Mesothelial cell of epicardium (in vitro differentiated cells): Measurements from ENCODE around the gene CATSPER1. TPM values are rescaled to one million over a fixed set of nuclear protein-coding genes. Genes with fewer than 3 reads are reported as not detected.

Source experiments
- DNase-seq, 2 experiments: peaks; one replicate each; pipeline ENCODE4 v3.0.0; 2021; ENCODE audit warnings: low spot score in 2 of 2; ENCODE audit not compliant: unreplicated experiment in 2 of 2
- H3K27ac Mint-ChIP-seq: 2 replicates; pipeline ENCODE4 v1.8.0; 2021; ENCODE audit warnings: mixed read lengths
- H3K27me3 Mint-ChIP-seq: 2 replicates; pipeline ENCODE4 v1.8.0; 2021; ENCODE audit warnings: low read depth, mixed read lengths
- H3K36me3 Mint-ChIP-seq: 2 replicates; pipeline ENCODE4 v1.8.0; 2021; ENCODE audit warnings: mixed read lengths
- H3K4me1 Mint-ChIP-seq: 2 replicates; pipeline ENCODE4 v1.8.0; 2021; ENCODE audit warnings: mixed read lengths
- H3K4me3 Mint-ChIP-seq: 2 replicates; pipeline ENCODE4 v1.8.0; 2021; ENCODE audit warnings: mild to moderate bottlenecking, moderate library complexity, mixed read lengths
- H3K9me3 Mint-ChIP-seq: 2 replicates; pipeline ENCODE4 v1.8.0; 2021; ENCODE audit warnings: mixed read lengths
- CTCF ChIP-seq: fragments of 200-600 bp; sonication (generic); IDR thresholded peaks from one replicate; pipeline ENCODE4 v1.5.0; 2021; ENCODE audit warnings: antibody characterized with exemption; ENCODE audit not compliant: unreplicated experiment
- total RNA-seq: library from RNA; stranded (reverse); gene quantifications from 3 replicates; pipeline ENCODE4 v1.2.1, GENCODE V29; 2021

CATSPER1 gene
- total RNA-seq, 1 donor from 2014 or later: not detected

DNA sequence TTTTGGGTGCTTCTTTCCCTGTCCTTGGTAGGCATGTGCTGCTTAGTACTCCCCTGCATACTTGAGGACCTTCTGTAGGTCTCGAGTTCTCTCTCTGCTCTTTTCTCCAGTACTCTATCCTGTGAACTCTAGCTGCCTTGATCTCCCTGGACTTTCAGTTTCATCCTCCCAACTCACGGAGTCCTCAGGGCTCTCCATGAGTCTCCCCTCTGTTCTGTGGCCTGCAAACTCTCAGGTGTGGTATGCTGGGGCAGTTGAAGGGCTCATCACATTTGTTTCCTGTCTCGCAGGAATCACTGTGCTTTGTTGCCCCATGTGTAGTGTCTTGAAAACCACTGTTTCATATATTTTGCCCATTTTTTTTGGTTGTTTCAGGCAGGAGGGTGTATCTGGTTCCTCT is 40.5 kb upstream of the CATSPER1 start:
- Mint-ChIP-seq H3K4me3 (no peak overlapping the region), H3K27ac (no peak overlapping the region), H3K36me3 (peaks cover 50% of the 10 kb centered on the region), H3K27me3 (no peaks in the 10 kb centered on the region), H3K4me1 (peaks cover 14% of the 10 kb centered on the region), H3K9me3 (peaks cover 12% of the 10 kb centered on the region)
- no peak for TF ChIP-seq CTCF
- no peak for DNase-seq

GRCh38 chr11:66064571-66064970 is 38.3 kb upstream of the CATSPER1 start:
- peaks cover 65% of the 10 kb centered on the region for H3K36me3 Mint-ChIP-seq
- H3K9me3 Mint-ChIP-seq: peaks cover 12% of the 10 kb centered on the region
- TF ChIP-seq CTCF: no peak
- no peak for DNase-seq
- no peak overlapping the region for H3K27ac Mint-ChIP-seq
- H3K27me3 Mint-ChIP-seq: no peaks in the 10 kb centered on the region
- H3K4me3 Mint-ChIP-seq: no peak overlapping the region
- H3K4me1 Mint-ChIP-seq: peaks cover 6% of the 10 kb centered on the region

- no peak for DNase-seq
- H3K4me3 Mint-ChIP-seq: no peak overlapping the region
- peaks cover 67% of the 10 kb centered on the region for H3K36me3 Mint-ChIP-seq
- no peak for TF ChIP-seq CTCF
- no peak overlapping the region for H3K27ac Mint-ChIP-seq
- H3K4me1 Mint-ChIP-seq: peaks cover 2% of the 10 kb centered on the region
- no peaks in the 10 kb centered on the region for H3K27me3 Mint-ChIP-seq
- peaks cover 12% of the 10 kb centered on the region for H3K9me3 Mint-ChIP-seq
These were observed 37.6 kb upstream of the CATSPER1 start for GRCh38 chr11:66063900-66064299.

- H3K4me3 Mint-ChIP-seq: no peak overlapping the region
- no peak overlapping the region for H3K27ac Mint-ChIP-seq
- H3K36me3 Mint-ChIP-seq: peaks cover 70% of the 10 kb centered on the region
- H3K27me3 Mint-ChIP-seq: no peaks in the 10 kb centered on the region
- DNase-seq: no peak
- TF ChIP-seq CTCF: no peak
- H3K9me3 Mint-ChIP-seq: peaks cover 12% of the 10 kb centered on the region
- no peaks in the 10 kb centered on the region for H3K4me1 Mint-ChIP-seq
These were observed 36.1 kb upstream of the CATSPER1 start for GRCh38 chr11:66062408-66062807.

GRCh38 chr11:66061268-66061667 is 35.0 kb upstream of the CATSPER1 start:
- Mint-ChIP-seq H3K4me3 (no peak overlapping the region), H3K27me3 (no peaks in the 10 kb centered on the region), H3K36me3 (peaks cover 63% of the 10 kb centered on the region), H3K27ac (no peak overlapping the region), H3K9me3 (peaks cover 12% of the 10 kb centered on the region), H3K4me1 (no peaks in the 10 kb centered on the region)
- DNase-seq: no peak
- no peak for TF ChIP-seq CTCF
